ENCODE measurements around the gene GGT1.

GGT1 gene

DNA sequence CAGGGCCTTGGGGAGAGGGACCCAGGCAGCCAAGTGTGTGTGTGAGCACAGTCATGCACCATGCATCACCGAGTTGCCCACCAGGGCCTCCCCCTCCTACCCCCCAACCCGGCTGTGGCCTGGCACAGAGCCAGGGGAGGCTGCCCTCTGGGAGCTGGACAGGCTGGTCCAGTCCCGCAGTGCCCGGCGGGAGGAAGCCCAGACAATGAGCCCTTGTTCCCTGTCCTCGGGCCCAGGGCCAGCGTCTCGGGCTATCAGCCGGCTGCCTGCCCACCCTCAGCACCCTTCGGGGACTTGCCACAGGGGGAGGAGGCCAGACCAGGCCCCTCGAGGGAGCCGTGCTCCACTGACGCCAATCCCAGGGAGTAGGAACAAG, 14.6 kb upstream of the GGT1 start:
- in situ Hi-C loops (cut with HindIII; ENCODE audit: low sequenced_read_pairs), result no loop called here
- DNase-seq (ENCODE audit: low read depth, low spot score), result peak; percentile 39
- TF ChIP-seq, protein P1, sequence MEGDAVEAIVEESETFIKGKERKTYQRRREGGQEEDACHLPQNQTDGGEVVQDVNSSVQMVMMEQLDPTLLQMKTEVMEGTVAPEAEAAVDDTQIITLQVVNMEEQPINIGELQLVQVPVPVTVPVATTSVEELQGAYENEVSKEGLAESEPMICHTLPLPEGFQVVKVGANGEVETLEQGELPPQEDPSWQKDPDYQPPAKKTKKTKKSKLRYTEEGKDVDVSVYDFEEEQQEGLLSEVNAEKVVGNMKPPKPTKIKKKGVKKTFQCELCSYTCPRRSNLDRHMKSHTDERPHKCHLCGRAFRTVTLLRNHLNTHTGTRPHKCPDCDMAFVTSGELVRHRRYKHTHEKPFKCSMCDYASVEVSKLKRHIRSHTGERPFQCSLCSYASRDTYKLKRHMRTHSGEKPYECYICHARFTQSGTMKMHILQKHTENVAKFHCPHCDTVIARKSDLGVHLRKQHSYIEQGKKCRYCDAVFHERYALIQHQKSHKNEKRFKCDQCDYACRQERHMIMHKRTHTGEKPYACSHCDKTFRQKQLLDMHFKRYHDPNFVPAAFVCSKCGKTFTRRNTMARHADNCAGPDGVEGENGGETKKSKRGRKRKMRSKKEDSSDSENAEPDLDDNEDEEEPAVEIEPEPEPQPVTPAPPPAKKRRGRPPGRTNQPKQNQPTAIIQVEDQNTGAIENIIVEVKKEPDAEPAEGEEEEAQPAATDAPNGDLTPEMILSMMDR (IDR thresholded peaks at IDR 0.05; ENCODE audit: low read depth, low read length), result no peak
- H3K4me3 ChIP-seq (ENCODE audit: low read depth, low read length), result no peak overlapping the region

DNA sequence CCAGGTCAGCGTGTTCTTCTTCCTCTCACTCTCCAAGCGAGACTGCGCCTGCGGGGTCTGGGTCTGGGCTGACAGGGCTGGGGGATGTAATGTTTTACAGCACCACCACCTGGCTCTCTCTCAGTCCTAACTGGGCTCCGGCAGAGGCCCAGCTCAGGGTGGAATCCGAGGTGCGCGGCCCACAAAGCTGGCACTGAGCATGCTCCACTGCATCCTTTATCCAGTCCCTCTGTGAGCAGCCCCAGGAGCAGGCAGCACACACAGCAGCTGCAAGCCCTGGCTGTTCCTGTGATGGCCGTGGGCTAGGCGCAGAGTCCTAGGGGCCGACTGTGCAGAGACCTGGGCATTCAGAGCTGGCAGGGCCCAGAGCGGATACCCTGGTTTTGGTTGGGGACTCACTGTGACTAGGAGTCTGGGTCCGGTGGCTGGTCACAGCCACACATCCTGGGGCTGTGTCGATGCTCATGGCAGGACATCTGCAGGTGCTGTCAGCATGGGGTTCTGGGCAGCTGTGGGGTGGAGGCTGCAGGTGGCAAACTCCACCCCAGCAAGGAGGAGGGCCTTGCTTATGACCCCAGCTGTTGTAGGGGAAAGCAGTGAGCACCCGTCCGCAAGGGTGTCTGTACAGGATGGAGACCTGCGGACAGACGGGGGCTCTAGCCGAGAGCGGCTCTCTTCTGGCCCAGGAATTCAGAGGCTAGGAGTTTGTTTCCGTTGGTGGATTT, 14.1 kb upstream of the GGT1 start:
- no peak for DNase-seq (ENCODE audit: low read depth, low spot score)
- no peak overlapping the region for H3K4me3 ChIP-seq (ENCODE audit: low read depth, low read length)
- in situ Hi-C loops (cut with HindIII; ENCODE audit: low sequenced_read_pairs), result no loop called here
- TF ChIP-seq, protein P1 (IDR thresholded peaks at IDR 0.05; ENCODE audit: low read depth, low read length), result no peak

DNA sequence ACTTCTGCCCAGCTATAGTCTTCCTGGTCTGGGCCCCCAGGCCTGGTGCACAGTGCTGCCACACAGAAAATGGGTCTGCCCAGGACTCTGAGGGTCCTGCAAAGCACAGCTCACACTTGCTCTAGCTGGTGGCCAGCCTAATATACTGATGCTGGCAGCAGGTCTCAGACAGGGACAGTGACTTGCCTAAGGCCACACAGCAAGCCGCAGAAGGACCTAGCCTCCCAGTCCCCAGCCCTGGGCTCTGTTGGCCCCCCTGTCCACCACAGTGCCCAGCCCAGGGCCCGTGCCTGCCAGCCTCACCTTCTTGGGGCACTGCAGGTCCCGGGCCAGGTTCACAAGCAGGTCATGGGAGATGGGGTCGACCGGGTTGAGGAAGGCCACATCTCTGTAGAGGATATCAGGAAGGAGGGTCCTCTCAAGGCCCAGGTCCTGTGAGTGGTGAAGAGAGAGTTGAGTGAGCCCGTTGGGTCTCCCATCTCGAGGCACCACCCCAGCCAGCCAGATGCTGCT, 13.4 kb upstream of the GGT1 start:
- TF ChIP-seq, protein P1 (IDR thresholded peaks at IDR 0.05; ENCODE audit: low read depth, low read length), result no peak
- in situ Hi-C loops (cut with HindIII; ENCODE audit: low sequenced_read_pairs), result no loop called here

DNA sequence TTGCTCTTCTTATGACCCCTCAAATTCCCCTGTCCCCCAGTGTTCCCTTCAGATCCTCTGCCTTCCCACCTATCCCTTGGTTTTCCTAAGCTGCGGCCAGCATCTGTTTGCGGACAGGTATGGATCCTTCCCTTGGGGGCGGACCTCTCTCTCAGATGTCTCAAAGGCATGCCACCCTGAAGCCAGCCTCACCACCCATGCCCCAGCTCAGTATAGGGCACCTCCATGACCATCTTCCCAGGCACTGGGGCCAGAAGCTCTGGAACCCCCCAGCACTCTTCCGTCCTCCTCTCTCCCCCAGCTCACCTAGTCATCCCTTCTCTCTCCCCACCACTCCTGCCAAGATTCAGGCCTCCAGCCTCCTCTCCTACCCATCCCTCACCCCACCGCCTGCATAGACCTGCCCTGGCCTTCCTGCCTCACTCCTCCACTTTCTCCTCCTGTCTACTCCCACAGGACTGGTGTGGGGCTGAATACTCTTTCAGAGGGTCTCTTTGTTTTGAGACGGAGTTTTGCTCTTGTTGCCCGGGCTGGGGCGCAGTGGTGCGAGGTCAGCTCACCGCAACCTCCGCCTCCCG, 12.3 kb upstream of the GGT1 start:
- no peak overlapping the region for H3K4me3 ChIP-seq (ENCODE audit: low read depth, low read length)
- in situ Hi-C loops (cut with HindIII; ENCODE audit: low sequenced_read_pairs), result no loop called here
- TF ChIP-seq, protein P1 (IDR thresholded peaks at IDR 0.05; ENCODE audit: low read depth, low read length), result no peak
- no peak for DNase-seq (ENCODE audit: low read depth, low spot score)

More for the DNA sequence above, 13.4 kb upstream of the GGT1 start:
- H3K4me3 ChIP-seq (ENCODE audit: low read depth, low read length), result no peak overlapping the region
- no peak for DNase-seq (ENCODE audit: low read depth, low spot score)

DNA sequence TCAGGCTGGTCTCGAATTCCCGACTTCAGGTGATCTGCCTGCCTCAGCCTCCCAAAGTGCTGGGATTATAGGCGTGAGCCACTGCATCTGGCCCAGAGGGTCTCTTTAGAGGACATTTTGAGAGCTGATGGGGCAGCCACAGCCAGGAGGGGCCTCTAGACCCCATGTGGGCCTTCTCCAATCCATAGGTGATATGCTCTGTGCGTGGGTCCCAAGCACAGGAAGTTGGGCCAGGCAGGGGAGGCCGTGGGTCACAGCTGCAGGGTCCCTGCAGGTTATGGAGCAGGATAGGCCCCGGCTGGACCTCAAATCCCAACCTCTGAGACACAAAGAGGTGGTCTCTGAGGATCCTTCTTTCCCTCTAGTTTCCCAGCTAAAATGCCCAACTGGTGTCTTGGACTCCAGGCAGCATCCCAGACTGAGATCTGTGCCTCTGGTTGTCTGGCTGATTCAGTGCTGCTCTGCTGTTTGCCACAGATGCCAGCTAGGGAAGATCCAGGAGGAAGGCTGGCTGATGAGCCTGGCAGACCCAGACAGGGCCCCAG, 11.6 kb upstream of the GGT1 start:
- TF ChIP-seq, protein P1 (IDR thresholded peaks at IDR 0.05; ENCODE audit: low read depth, low read length), result no peak
- DNase-seq (ENCODE audit: low read depth, low spot score), result no peak
- H3K4me3 ChIP-seq (ENCODE audit: low read depth, low read length), result no peak overlapping the region
- in situ Hi-C loops (cut with HindIII; ENCODE audit: low sequenced_read_pairs), result no loop called here

DNA sequence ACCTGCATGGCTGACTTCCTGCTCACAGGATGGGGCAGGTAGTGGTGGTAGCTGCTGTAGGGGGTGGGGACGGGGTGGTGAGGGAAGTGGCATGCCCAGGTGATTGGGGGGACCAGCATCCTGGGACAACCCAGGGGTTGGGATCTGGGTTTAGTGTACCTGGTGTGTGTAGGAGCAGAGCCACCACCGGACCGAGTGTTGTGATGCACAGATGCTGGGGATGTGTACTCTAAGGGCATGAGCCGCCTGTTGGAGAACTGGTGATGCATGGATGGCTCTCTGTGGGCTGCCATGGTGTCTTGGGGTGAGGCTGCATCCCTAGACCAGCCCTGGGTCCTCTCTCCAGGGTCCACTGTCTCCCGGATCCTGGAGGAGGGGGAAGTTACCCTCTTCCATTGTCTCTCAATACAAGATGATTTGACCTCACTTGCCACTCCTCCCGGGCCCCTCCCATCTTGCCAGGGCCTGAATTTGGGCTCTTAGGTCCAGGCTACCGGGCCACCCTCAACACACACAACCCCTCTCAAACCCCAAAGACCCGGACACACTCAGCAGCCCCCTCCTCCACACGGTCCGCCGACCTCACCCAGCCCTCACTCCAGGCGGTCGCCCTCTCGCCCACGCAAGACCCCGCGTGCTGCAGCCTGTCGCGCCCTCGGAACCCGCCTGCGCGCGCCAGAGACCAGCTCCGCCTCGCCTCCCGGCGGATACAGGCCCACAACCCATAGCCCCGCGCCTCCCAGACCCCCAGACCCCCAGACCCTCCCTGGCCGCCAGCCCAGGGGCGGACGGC, 10.7 kb upstream of the GGT1 start:
- DNase-seq (ENCODE audit: low read depth, low spot score), result no peak
- peak overlapping the region; percentile 52 for H3K4me3 ChIP-seq (ENCODE audit: low read depth, low read length)
- TF ChIP-seq, protein P1 (IDR thresholded peaks at IDR 0.05; ENCODE audit: low read depth, low read length), result no peak
- in situ Hi-C loops (cut with HindIII; ENCODE audit: low sequenced_read_pairs), result no loop called here

All from astrocyte of the spinal cord (primary cell).